H1 (cell line): ENCODE data around the gene CREB1. TPM values are rescaled to one million over a fixed set of nuclear protein-coding genes. Genes with fewer than 3 reads are reported as not detected.

Source experiments
- CTCF ChIA-PET: fragments of 300-600 bp; sonication (Branson Sonifier 250); formaldehyde crosslinking; loops from one replicate; lab custom pipeline; 2021; ENCODE audit not compliant: partially characterized antibody; lab: Charles Lee
- POLR2A ChIA-PET: fragments of 300-600 bp; sonication (Branson Sonifier 250); formaldehyde crosslinking; loops from one replicate; lab custom pipeline; 2021; ENCODE audit warnings: inconsistent platforms; ENCODE audit not compliant: partially characterized antibody; lab: Charles Lee
- DNase-seq, 2 experiments: peaks; one replicate each; pipeline versions ENCODE4 v3.0.0 to v3.0.0-alpha.2; 2010 to 2022; ENCODE audit warnings: low spot score in 2 of 2, low read depth in 1 of 2, mixed read lengths in 1 of 2
- FAIRE-seq: peaks from 2 replicates; lab custom pipeline; 2011; peaks lifted over from hg19 to GRCh38; lab: Jason Lieb, UNC
- H2AFZ ChIP-seq: 2 replicates; pipeline ENCODE4 v1.8.1; 2012; ENCODE audit warnings: low read length, inconsistent platforms
- H2AK5ac ChIP-seq: 2 replicates; pipeline ENCODE4 v1.6.1; 2013; ENCODE audit warnings: low read depth, low read length
- H2BK120ac ChIP-seq: replicated peaks from 2 replicates; pipeline ENCODE3; 2013; ENCODE audit warnings: low read depth, low read length, inconsistent platforms
- H2BK12ac ChIP-seq: 2 replicates; pipeline ENCODE4 v1.6.1; 2013; ENCODE audit warnings: low read depth, low read length
- H2BK15ac ChIP-seq: 2 replicates; pipeline ENCODE4 v1.6.1; 2013; ENCODE audit warnings: low read length
- H2BK20ac ChIP-seq: 2 replicates; pipeline ENCODE4 v1.6.1; 2013; ENCODE audit warnings: low read length
- H2BK5ac ChIP-seq: 2 replicates; pipeline ENCODE4 v1.6.1; 2013; ENCODE audit warnings: low read depth, low read length
- H3K14ac ChIP-seq: 2 replicates; pipeline ENCODE4 v1.6.1; 2013; ENCODE audit warnings: inconsistent platforms; ENCODE audit not compliant: insufficient read length
- H3K18ac ChIP-seq: 2 replicates; pipeline ENCODE4 v1.6.1; 2013; ENCODE audit warnings: low read length; ENCODE audit errors: extremely low read depth
- H3K23ac ChIP-seq: 2 replicates; pipeline ENCODE4 v1.6.1; 2013; ENCODE audit warnings: inconsistent platforms; ENCODE audit not compliant: insufficient read length
- H3K23me2 ChIP-seq: 2 replicates; pipeline ENCODE4 v1.6.1; 2013; ENCODE audit warnings: low read depth, low read length
- H3K27ac ChIP-seq: 2 replicates; pipeline ENCODE4 v1.6.1; 2011; ENCODE audit warnings: low read depth, low read length, inconsistent platforms
- H3K27me3 ChIP-seq, 4 experiments: replicated peaks in 1 of 4; 1 replicate in 1 of 4; 2 replicates in 3 of 4; pipeline versions ENCODE4 v1.6.1 to v1.8.1; 2011 to 2013; ENCODE audit warnings: low read length in 3 of 4, mild to moderate bottlenecking in 3 of 4, inconsistent platforms in 2 of 4, mixed read lengths in 2 of 4, moderate library complexity in 1 of 4; ENCODE audit not compliant: control insufficient read depth in 3 of 4, insufficient read depth in 3 of 4; ENCODE audit errors: extremely low read depth in 1 of 4
- H3K36me3 ChIP-seq, 4 experiments: 2 replicates each; pipeline versions ENCODE4 v1.6.1 to v1.8.1; 2011 to 2013; ENCODE audit warnings: mild to moderate bottlenecking in 4 of 4, low read length in 3 of 4, moderate library complexity in 2 of 4, control low read depth in 1 of 4, inconsistent platforms in 1 of 4; ENCODE audit not compliant: insufficient read depth in 4 of 4, control insufficient read depth in 2 of 4
- H3K4ac ChIP-seq: replicated peaks from 2 replicates; pipeline ENCODE3; 2013; ENCODE audit warnings: low read length, low read depth, mixed read lengths, inconsistent platforms; ENCODE audit not compliant: insufficient read length
- H3K4me1 ChIP-seq, 4 experiments: replicated peaks in 1 of 4; 1 replicate in 1 of 4; 2 replicates in 3 of 4; pipeline versions ENCODE4 v1.6.1 to v1.8.1; 2011 to 2013; ENCODE audit warnings: low read length in 3 of 4, inconsistent platforms in 2 of 4, mixed read lengths in 1 of 4; ENCODE audit not compliant: insufficient read depth in 4 of 4, control insufficient read depth in 3 of 4
- H3K4me2 ChIP-seq, 2 experiments: 2 replicates each; pipeline versions ENCODE4 v1.6.1 to v1.8.1; 2011 to 2013; ENCODE audit warnings: low read depth in 2 of 2, low read length in 2 of 2, control low read depth in 1 of 2, inconsistent platforms in 1 of 2, mild to moderate bottlenecking in 1 of 2; ENCODE audit not compliant: insufficient read depth in 1 of 2
- H3K4me3 ChIP-seq, 4 experiments: fragments of 200-600, 300-600 bp in 1 of 4; sonication (generic), shearing (Covaris generic), sonication (Bioruptor Twin) in 1 of 4; 2 replicates each; pipeline versions ENCODE4 v1.5.1 to v1.8.1; 2011 to 2016; ENCODE audit warnings: low read length in 4 of 4, low read depth in 3 of 4, control low read depth in 2 of 4, inconsistent platforms in 2 of 4, mild to moderate bottlenecking in 2 of 4, mixed read lengths in 1 of 4, moderate library complexity in 1 of 4; ENCODE audit not compliant: insufficient read depth in 2 of 4; ENCODE audit errors: extremely low read depth in 1 of 4
- H3K56ac ChIP-seq: replicated peaks from 2 replicates; pipeline ENCODE3; 2013; ENCODE audit warnings: low read depth, mild to moderate bottlenecking, mixed read lengths, low read length, inconsistent platforms; ENCODE audit not compliant: insufficient read length
- H3K79me1 ChIP-seq: 2 replicates; pipeline ENCODE4 v1.6.1; 2013; ENCODE audit warnings: low read depth, low read length, control low read depth
- H3K79me2 ChIP-seq, 2 experiments: 2 replicates each; pipeline versions ENCODE4 v1.6.1 to v1.8.1; 2012 to 2013; ENCODE audit warnings: low read length in 2 of 2, mild to moderate bottlenecking in 2 of 2, inconsistent platforms in 1 of 2; ENCODE audit not compliant: insufficient read depth in 2 of 2, control insufficient read depth in 1 of 2
- H3K9ac ChIP-seq, 4 experiments: replicated peaks in 1 of 4; 1 replicate in 1 of 4; 2 replicates in 3 of 4; pipeline versions ENCODE4 v1.6.1 to v1.8.1; 2011 to 2013; ENCODE audit warnings: low read depth in 3 of 4, low read length in 3 of 4, control low read depth in 2 of 4, mild to moderate bottlenecking in 2 of 4, moderate library complexity in 2 of 4, inconsistent platforms in 1 of 4; ENCODE audit errors: extremely low read depth in 1 of 4
- H3K9me3 ChIP-seq, 2 experiments: 2 replicates each; pipeline versions ENCODE4 v1.6.1 to v1.8.1; 2012 to 2013; ENCODE audit warnings: mild to moderate bottlenecking in 2 of 2, moderate library complexity in 2 of 2, control low read depth in 1 of 2, inconsistent platforms in 1 of 2, low read depth in 1 of 2, low read length in 1 of 2, mixed read lengths in 1 of 2; ENCODE audit not compliant: insufficient read depth in 2 of 2
- H4K20me1 ChIP-seq, 2 experiments: replicated peaks in 1 of 2; 2 replicates each; pipeline versions ENCODE3 to v1.8.1; 2011 to 2013; ENCODE audit warnings: inconsistent platforms in 2 of 2, low read length in 2 of 2, mild to moderate bottlenecking in 1 of 2; ENCODE audit not compliant: insufficient read depth in 2 of 2, control insufficient read depth in 1 of 2
- H4K5ac ChIP-seq: 2 replicates; pipeline ENCODE4 v1.6.1; 2013; ENCODE audit warnings: low read length, low read depth, mixed read lengths, inconsistent platforms; ENCODE audit not compliant: insufficient read length
- H4K8ac ChIP-seq: 2 replicates; pipeline ENCODE4 v1.8.0; 2013; ENCODE audit warnings: mild to moderate bottlenecking, moderate library complexity, low read length, inconsistent platforms; ENCODE audit not compliant: insufficient read depth; ENCODE audit errors: extremely low read depth
- H4K91ac ChIP-seq: replicated peaks from 2 replicates; pipeline ENCODE3; 2013; ENCODE audit warnings: low read length, mixed read lengths, inconsistent platforms; ENCODE audit not compliant: insufficient read length
- ATF3 ChIP-seq: IDR thresholded peaks from 2 replicates; pipeline ENCODE4 v1.6.1; 2011; ENCODE audit warnings: low read depth, mild to moderate bottlenecking, low read length; ENCODE audit not compliant: insufficient read depth
- BACH1 ChIP-seq: IDR thresholded peaks from 2 replicates; pipeline ENCODE4 v1.6.1; 2012; ENCODE audit warnings: low read length, improper control_type of control experiment
- CBX8 ChIP-seq: fragments of 300-800, 300-1000 bp; sonication (generic); IDR thresholded peaks from 2 replicates; pipeline ENCODE4 v1.7.1; 2016; ENCODE audit warnings: low read depth, low read length, borderline replicate concordance
- CEBPB ChIP-seq: IDR thresholded peaks from 2 replicates; pipeline ENCODE4 v1.6.1; 2012; ENCODE audit warnings: low read depth, low read length
- CHD1 ChIP-seq: IDR thresholded peaks from 2 replicates; pipeline ENCODE4 v1.6.1; 2012; ENCODE audit warnings: low read depth, low read length, improper control_type of control experiment
- EP300 ChIP-seq, 2 experiments: IDR thresholded peaks; 1 replicate in 1 of 2; 2 replicates in 1 of 2; pipeline ENCODE4 v1.6.1; 2011 to 2012; ENCODE audit warnings: low read depth in 2 of 2, low read length in 2 of 2, mild to moderate bottlenecking in 2 of 2, borderline replicate concordance in 1 of 2, inconsistent platforms in 1 of 2, moderate library complexity in 1 of 2
- EZH2 ChIP-seq: fragments of 200-600 bp; sonication (generic); IDR thresholded peaks from 2 replicates; pipeline ENCODE4 v1.7.1; 2012; ENCODE audit warnings: low read depth, mild to moderate bottlenecking, moderate library complexity, low read length, inconsistent platforms; ENCODE audit not compliant: severe bottlenecking
- GABPA ChIP-seq: IDR thresholded peaks from 2 replicates; pipeline ENCODE4 v1.6.1; 2011; ENCODE audit warnings: mild to moderate bottlenecking, low read length, moderate library complexity, borderline replicate concordance; ENCODE audit not compliant: insufficient read depth
- KDM1A ChIP-seq: fragments of 200-600, 300-600 bp; sonication (generic); IDR thresholded peaks from 2 replicates; pipeline ENCODE4 v1.7.1; 2016; ENCODE audit warnings: mild to moderate bottlenecking, low read length, borderline replicate concordance
- KDM4A ChIP-seq: IDR thresholded peaks from one replicate; pipeline ENCODE4 v1.7.1; 2012; ENCODE audit warnings: low read depth, mild to moderate bottlenecking, moderate library complexity, low read length, inconsistent platforms; ENCODE audit not compliant: severe bottlenecking
- MAFK ChIP-seq: IDR thresholded peaks from 2 replicates; pipeline ENCODE4 v1.6.1; 2012; ENCODE audit warnings: low read depth, mild to moderate bottlenecking, improper control_type of control experiment, low read length
- RXRA ChIP-seq: IDR thresholded peaks from 2 replicates; pipeline ENCODE4 v1.6.1; 2011; ENCODE audit warnings: low read depth, mild to moderate bottlenecking, low read length, moderate library complexity; ENCODE audit not compliant: insufficient read depth
- TCF12 ChIP-seq: IDR thresholded peaks from 2 replicates; pipeline ENCODE4 v1.6.1; 2011; ENCODE audit warnings: low read depth, mild to moderate bottlenecking, low read length
- TEAD4 ChIP-seq: IDR thresholded peaks from 2 replicates; pipeline ENCODE4 v1.6.1; 2012; ENCODE audit warnings: low read depth, low read length, inconsistent platforms, mixed read lengths
- YY1 ChIP-seq: IDR thresholded peaks from 2 replicates; pipeline ENCODE4 v1.6.1; 2011; ENCODE audit warnings: low read depth, mild to moderate bottlenecking, low read length
- ZNF274 ChIP-seq: IDR thresholded peaks from 2 replicates; pipeline ENCODE4 v1.7.0; 2012; ENCODE audit warnings: low read length, borderline replicate concordance; ENCODE audit errors: extremely low read depth
- polyA plus RNA-seq, 7 experiments: library from polyadenylated mRNA; depleted of rRNA in 3 of 7; stranded (reverse) in 5 of 7; unstranded in 2 of 7; fragments of >200 nt in 5 of 7; fragments of 200-250 nt in 2 of 7; gene quantifications; 1 replicate in 5 of 7; 2 replicates in 1 of 7; 4 replicates in 1 of 7; pipeline versions ENCODE4 v1.2.1 to v1.2.3, GENCODE V29; 2011 to 2013; ENCODE audit warnings: missing spikeins in 2 of 7, mixed read lengths in 2 of 7
- total RNA-seq: library from RNA; stranded (reverse); fragmentation: NEBNext Ultra II Directional; extraction: Animal tissue kit (Norgen Biotek cat#: 25700); gene quantifications from 2 replicates; pipeline ENCODE4 v1.2.1, GENCODE V29; 2021

CREB1 gene
- total and polyA plus RNA-seq, 2 of the 8 experiments (the other 6 are each of a cell fraction or from before 2014, with no cell fraction given), result 46.3 to 99.0 TPM

- Histone ChIP-seq H3K4me1 (no peaks in the 10 kb centered on the region), H2AFZ (no peak overlapping the region), H3K79me2 (peaks cover 0 to 2% of the 10 kb centered on the region in 2 experiments; a peak in 1 of 4 replicates), H3K14ac (no peak overlapping the region), H3K36me3 (peaks cover 7 to 86% (median 41%) of the 10 kb centered on the region in 4 experiments), H2AK5ac (no peak overlapping the region), H3K27ac (no peak overlapping the region), H4K20me1 (no peaks in the 10 kb centered on the region), H3K4ac (no peak overlapping the region), H3K9me3 (no peaks in the 10 kb centered on the region), H3K23ac (no peak overlapping the region), H2BK15ac (no peak overlapping the region), H3K4me3 (no peak overlapping the region), H4K5ac (no peak overlapping the region), H2BK20ac (no peak overlapping the region), H3K27me3 (no peaks in the 10 kb centered on the region), H2BK120ac (no peak overlapping the region), H3K18ac (no peak overlapping the region), H4K8ac (no peak overlapping the region), H3K56ac (no peak overlapping the region), H3K79me1 (no peaks in the 10 kb centered on the region; the same call in 1 of the 2 replicates), H2BK5ac (no peak overlapping the region), H3K9ac (no peak overlapping the region), H3K23me2 (no peaks in the 10 kb centered on the region), H2BK12ac (no peak overlapping the region), H3K4me2 (no peak overlapping the region), H4K91ac (no peak overlapping the region)
- FAIRE-seq (no peak), DNase-seq (no peak)
- POLR2A ChIA-PET, result no interaction called here
- CTCF ChIA-PET, result no interaction called here
- TF ChIP-seq EZH2, result no peak
- TF ChIP-seq BACH1, result no peak
- no peak for TF ChIP-seq EP300 (IDR thresholded peaks at IDR 0.05; ENCODE audit: borderline replicate concordance in 1 of 2, low read depth in 2 of 2, low read length in 2 of 2)
- no peak for TF ChIP-seq TEAD4
- TF ChIP-seq ATF3, result no peak
- TF ChIP-seq YY1, result no peak
- no peak for TF ChIP-seq RXRA
- no peak for TF ChIP-seq TCF12
- no peak for TF ChIP-seq GABPA
- no peak for TF ChIP-seq KDM1A
- no peak for TF ChIP-seq CBX8
- no peak for TF ChIP-seq KDM4A
- TF ChIP-seq ZNF274, result no peak
- TF ChIP-seq CEBPB, result no peak
- TF ChIP-seq CHD1, result no peak
- TF ChIP-seq MAFK, result no peak
Measured at GRCh38 chr2:207567671-207568070, 37.9 kb downstream of the CREB1 start.
